NK-92 (cell line): ENCODE data around the gene PTPRN2.

Source experiments
- DNase-seq: peaks from one replicate; lab custom pipeline; 2025; ENCODE audit not compliant: unreplicated experiment; lab: John Stamatoyannopoulos, UW

PTPRN2 gene

DNA sequence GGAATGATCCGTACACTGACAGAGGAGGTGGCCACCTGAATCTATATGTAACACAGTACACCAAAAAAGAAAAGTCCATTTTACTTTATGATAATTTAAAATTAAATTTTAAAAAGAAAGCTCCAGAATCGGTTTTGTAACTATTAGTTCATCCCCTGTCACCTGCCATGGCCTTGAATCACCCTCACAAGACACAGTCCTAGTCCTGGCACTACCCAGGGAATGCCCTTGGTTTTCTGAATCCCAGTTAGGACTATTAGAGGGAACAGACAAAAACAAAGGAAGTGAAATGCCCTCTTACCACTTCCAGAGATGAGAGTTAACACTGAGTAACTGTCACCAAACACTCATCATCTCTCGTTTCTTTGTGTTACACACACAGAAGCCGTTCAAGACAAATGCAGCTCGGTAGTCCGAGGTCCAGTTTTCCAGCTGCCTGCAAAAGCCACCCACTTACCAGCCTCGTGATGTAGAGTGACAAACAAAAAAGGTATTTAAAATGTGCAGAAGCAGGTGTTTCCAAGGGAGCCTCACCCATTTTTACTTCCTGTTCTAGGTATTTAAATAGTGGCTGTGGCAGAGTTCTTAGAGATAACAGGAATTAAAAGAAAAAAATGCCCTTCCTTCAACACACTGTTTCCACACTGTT, 6.1 kb downstream of the PTPRN2 start:
- DNase-seq = no peak

DNA sequence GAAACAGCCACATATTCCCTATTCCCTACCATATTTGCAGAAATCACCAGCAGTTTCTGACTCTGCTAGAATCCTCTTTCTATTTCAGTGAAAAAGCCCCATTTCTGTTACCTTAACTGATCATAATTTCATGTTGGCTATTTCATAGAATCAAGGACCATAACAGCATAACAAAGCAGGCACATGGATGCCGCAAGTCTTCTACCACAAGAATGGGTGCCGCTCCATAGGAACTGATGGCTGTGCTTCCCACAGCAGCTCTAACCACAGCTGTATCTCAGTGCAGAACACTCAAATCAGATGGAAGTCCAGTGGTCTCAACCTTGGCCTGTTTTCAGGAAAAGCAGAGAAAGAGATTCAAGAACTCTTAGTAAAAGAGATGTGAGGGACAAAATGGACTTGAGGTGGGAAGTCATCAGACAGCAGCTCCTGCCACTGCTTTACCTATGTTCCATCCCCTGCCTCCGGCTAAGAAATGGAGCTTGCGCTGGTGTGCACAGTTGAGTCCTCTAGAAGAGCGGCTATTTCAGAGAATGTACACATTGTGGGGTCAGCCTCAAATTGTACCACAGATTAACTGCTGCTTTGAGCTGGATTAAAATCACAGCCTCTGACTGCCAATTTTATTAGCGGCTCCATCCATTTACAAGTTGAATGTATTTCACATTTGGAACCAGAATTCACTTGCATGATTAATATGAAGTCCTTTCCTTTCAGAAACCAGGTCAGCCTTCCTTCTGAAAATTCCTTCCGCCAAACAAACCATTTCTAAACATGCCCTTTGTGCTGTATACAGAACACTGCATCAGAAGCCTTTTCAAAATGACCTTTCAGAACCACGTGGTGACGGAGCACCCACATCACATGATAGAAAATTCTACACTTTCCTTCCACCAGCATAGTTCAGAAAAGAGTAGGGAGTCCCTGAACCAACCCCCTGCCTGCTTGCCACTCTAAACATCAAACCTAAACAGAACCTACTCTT, 7.7 kb downstream of the PTPRN2 start:
- DNase-seq = no peak

DNA sequence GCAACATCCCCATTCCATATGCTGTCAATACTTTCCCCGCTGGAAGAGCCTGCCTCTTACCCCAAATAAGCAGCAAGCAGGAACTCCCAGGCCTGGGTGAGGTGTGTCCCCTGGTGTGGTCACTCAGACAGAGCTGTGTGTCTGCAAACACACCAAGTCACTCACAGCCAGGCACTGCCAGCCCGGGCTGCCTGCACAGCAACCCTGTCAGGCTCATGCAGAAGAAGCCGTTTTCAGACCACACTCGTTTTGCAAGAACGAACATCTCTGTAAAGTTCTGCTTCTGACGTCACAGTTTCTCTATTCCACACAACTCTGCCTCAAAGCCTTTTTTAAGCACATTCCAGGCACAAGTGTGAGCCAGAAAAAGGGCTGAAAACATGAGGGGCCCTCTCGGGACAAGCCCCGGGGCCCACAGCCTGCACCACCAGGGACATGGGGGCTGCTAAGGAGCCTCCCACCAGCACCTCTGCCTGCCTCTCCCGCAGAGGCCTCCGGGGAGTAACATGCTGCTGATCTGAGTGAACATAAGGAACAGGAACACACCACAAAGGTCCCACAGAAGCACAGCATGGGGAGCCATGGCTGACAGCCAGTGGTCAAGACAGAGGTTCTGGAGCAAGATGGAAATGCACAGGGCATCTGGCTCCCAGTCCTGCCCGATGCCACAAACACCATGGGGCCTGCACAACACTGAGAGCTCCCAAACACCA, 11.4 kb downstream of the PTPRN2 start:
- no peak for DNase-seq

DNA sequence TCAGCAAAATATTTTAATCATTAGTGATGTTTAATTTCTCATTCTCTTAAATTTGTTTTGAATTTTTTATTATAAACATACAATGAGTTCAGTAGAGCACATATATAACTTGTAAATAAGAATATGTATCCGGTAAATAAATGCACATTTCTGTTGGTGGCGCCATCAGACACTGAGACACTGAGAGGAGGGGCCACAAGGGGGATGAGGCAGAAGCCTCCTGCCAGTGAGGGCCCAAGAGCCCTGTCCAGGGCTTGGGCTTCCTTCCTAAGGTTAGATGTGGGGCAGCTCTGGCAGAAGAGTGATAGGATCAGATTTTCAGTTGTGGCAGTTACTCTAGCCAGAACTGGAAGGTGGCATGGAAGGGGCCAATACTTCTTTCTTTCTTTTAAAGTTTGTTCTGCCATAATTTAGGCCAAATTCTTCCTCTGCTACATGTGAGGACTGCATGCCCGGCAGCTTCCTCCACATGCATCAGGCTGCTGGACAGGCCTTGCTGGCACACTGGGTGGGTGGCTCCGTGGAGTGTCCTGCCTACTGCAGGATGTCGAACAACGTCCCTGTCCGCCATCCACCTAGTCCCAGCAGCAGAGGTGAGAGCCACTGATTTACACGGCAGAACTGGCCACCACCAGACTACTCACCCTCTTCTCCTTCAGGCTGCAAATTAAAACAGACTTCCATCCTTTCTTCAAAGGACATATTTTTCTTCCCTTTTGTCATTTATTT, 13.2 kb downstream of the PTPRN2 start:
- DNase-seq = no peak

DNA sequence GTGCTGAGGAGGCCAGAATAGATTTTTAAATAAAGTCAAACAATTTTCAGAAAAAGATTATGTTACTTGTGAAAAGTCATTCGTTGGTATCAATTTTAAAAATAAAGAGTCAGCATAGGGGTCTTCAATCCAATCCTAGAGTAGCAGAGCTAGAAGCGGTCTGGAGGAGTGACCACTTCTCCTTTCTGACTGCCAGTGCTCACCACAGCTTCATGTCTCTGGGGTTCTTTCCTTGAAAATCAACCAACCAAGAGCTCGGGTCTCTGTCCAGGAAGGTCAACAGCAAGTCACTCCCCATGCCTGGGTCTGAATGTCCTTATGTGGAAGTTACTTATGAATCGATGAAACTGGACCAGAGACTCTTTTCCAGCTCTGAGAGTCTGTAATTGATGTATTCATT, 14.3 kb downstream of the PTPRN2 start:
- no peak for DNase-seq

DNA sequence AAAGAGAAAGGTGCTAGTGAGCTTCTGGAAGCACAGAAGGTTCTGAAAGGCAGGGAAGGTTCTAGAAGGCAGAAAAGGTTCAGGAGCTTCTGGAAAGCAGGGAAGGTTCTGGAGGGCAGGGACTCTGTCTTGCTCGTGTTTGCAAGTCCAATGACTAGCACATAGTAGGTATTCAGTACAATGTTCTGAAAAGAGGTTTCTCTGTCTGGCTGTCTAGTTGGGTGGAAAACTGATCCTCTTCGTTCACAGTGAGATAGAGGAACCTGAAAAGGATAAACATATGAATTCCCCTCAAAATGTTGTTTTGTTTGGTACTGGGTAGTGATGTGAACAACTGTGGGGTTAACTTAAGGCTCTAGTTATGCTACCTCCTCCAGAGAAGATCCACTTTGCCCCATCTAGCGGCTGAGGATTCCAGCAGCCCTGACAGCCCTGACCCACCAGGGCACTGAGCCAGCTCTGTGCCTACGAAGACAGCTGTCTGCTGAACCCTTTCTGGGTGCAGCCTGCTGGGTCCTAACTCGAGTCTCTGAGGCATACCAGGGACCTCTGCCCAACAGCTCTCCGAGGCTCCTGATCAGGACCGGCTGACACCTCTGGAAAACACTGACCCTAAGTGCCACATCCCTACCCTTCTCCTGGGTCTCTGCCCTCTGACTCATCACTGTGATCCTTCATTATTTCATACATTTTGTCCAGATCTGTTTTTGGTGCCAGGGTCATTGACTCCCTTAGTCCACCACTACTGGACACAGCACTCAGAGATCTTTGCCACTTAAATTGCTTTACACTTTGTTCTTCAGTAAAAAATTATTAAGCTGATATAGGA, 15.4 kb downstream of the PTPRN2 start:
- no peak for DNase-seq

DNA sequence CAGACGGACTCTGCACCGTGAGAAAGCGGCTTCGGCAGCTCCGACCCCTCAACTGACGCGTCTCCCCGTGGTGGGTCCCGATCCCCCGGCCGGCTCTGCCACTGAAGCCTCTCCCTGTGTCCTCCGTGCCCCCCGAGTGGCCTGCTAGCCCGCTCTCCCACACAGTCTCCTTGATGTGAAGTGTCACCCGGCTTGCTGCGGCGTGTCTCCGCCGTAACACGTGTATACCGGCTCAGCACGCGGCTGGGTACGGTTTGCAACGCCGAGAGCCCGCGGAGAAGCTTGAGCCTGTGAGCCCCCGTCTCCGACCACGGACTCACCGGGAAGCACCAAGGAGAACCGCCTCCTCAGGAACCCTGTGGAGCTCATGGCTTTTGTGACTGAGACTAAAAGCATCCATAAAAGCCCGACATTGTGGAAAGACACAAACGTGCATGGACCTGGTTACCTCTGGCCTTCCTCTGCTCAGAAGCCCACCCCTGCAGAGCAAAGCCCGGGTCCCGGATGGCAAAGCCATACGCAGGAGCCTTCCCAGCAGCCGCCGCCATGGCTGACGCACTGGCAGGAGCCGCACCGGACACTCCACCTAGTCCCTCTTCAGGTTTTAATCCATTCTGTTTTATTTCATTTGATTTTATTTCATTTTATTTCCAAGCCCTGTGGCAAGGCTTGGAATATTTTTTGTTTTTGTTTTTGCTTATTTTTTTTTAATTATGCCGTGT, 17.0 kb downstream of the PTPRN2 start:
- DNase-seq = no peak

DNA sequence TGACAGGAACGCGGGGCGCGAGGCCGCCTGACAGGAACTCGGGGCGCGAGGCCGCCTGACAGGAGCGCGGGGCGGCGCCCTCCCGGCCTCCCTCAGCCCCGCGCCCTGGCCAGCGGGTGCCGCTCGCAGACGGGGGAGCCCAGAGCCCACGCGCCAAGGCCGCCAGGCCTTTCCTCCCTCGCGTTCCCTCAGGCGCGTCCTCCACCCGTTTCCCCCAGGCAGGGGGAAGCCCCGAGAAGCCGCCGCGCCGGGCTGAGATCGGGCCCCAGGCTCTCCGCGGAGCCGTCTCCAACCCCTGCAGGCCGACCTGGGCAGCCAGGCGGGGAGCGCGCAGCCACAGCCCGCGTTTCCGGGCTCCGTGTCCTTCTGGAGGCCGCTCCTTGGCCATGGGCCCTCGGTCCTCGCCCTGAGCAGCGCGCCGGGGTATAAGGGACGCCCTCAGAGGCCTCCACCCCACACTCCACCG, 17.7 kb downstream of the PTPRN2 start:
- no peak for DNase-seq

DNA sequence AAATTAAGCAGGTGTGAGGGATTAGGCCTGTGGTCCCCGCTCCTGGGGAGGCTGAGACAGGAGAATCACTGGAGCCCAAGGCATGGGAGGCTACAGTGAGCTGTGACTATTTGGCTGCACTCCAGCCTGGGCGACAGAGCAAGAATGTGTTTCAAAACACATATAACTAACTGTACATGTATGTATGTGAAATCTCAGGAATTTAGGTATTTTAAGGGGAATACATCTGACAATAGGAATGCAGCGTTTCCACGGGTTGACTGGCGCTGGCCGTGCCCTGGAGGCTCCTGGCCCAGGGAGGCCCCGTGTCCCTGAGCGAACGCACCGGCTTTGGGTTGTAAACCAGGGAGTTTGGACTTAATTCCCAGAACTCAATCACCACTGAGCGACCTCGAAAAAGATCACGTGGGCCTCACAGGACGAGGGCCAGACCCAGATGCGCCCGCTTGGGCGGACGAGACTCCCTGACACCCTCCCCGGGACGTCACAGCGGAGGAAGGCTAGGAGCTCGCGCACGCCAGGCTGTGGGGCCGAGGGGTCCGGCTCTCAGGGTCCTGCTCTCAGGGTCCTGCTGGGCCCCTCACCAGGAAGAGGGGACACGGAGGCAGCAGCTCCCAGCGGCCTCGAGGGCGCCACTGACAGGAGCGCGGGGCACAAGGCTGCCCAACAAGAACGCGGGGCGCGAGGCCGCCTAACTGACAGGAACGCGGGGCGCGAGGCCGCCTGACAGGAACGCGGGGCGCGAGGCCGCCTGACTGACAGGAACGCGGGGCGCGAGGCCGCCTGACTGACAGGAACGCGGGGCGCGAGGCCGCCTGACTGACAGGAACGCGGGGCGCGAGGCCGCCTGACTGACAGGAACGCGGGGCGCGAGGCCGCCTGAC, 18.4 kb downstream of the PTPRN2 start:
- no peak for DNase-seq

DNA sequence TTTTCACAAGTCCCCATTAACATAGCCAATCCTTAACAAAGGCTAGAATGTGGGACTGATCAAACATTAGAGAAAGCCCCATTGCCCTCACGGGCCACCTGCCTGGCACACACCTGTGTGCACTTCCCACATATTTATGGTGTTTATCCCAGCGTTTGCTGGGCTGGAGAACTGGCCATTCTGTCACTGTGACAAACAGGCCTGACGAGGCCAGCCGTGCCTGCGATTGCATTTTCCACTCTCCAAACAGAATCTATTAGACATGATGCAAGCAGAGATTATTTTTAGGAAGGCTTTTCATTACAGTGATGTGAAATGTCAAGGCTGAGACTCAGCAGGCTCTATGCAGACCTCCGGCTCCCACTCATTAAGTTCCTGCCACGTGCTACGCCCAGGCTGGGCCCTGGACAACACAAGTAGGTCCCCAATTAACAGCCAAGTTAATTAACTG, 20.4 kb downstream of the PTPRN2 start:
- no peak for DNase-seq

DNA sequence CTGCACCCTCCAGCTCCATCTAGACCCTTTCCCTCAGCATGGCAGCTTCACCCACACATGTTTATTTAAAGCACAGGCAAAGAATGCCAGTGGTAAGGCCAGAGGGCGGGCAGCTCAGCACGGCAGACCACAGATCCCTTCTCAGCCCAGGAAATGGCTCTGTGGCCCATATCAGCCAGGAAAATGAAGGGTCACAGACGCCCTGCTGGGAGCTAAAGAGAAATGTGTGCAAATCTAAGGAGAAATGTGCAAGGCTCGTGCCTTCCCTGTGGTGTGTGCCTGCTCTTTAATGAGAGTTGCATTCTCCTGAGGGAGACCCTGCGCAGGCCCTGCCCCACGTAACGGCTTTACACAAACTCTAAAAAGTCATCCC, 23.0 kb downstream of the PTPRN2 start:
- DNase-seq = no peak

DNA sequence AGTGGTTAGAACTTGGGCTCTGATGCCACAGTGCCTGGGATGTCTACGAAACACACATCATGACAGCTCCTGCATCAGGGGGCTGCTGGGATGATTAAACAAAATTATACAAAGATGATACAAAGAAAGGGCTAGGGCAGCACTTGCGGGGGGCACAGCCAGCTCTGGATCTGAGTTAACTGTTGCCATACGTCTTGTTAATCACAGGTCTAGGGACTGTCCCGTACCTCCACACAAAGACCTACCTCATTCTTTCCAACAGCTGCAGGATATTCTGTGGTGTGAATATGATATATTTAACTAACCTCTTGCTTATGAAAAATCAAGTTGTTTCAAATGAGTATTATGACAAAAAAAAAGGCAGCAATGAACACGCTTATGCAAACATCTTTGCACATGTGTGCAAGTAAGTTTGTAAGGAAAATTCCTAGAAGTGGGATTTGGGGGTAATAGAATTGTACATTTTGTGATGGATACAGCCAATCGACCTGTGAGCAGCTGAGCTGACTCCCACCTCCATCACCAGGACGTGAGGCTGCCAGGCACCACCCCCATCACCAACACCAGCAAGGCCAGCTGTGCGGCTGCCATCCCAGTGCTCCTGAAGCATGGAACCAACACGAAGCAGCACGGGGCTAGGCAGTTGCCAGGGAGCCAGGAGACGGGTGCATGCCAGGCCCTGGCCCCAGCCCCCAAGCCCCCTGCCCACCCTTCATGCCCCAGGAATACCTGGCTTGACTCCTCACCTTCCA, 23.5 kb downstream of the PTPRN2 start:
- DNase-seq = no peak

DNA sequence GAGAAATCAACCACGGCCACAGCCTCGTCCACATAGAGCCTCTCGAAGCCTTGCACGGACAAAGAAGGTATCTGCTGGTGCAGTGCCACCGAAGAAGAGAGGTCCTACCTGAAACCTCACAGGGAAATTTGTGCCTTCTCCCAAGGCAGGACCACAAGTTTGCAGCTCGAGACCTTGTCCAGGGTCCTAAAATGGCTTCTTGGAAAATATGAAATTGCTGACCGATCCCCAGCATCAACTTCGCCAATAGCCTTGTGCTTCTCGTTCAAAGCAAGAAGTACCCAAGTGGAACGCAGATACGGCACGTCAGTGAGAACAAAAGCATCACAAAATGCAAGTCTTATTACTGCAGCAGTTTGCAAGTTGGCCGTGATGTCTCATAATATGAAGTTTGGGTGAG, 24.6 kb downstream of the PTPRN2 start:
- DNase-seq = no peak

DNA sequence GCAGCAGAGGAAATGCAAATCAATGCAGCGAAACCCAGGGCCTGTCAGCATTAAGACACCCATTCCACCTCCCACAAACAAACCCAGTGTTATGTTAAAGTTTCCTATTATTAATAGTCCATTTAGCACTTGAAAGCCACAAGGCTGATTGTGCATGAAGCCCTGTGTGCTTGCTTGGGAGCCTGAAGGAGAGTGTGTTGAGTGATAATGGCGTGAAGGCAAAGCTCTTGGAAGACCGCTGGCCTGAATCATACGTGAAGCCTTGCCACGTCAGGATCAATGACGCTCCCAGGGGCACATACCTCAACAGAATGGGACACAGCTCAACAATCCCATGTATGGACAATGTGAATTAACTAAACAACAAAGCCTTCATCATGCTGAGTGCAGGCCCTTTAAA, 25.1 kb downstream of the PTPRN2 start:
- DNase-seq = no peak

DNA sequence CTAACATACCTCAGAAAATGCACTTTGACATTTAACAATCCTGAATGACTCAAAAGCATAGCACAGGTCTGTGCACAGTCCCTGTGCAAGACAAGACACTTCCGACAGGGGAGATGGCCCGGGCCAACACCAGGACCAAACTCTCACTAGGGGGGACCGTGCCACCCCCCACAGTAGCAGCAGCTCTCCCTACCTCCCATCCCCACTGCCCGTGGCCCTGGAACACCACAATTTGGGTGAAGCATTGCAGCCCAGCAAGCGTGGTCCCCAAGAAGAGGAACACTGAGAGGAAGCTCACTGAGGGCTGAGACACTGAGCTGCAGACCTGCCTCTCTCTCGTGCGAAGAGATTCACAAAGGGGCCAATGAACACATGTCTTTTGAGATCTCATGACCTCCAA, 26.0 kb downstream of the PTPRN2 start:
- no peak for DNase-seq

DNA sequence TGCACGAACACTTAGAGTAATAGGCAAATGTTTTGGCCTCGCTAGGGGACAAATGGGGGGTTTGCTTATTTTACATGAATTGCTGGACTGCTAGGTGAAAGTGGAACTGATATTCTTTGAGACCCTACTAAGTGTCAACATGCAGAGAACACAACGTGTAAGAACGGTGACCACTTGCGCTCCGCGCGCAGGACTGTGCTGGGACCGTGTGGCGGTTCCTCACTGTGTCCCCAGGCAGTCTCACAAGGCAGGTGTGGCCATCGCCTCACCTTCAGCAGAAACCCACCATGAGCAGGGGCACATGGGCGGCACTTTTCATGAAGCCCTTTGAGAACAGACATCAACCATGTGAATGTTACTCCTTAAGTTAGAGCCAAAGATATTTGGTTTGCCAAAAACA, 27.2 kb downstream of the PTPRN2 start:
- DNase-seq = no peak

DNA sequence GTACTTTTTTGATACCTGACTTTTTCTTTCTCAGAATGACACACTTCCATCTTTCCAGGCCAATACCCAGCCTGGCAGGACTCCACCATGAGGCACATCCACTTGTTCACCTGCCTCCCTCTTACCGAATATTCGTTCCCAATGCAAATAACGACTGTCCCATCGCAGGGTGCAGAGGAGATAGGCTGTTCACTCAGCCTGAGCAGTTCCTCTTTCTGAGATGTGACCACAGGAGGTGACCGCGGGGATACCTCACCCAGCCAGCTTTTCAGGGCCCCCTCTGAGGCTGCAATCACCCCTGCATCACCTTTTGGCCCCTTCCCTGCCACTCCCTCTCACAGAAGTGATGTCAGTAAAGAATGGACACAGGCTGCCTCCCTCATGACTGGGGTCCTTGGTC, 28.3 kb downstream of the PTPRN2 start:
- no peak for DNase-seq

DNA sequence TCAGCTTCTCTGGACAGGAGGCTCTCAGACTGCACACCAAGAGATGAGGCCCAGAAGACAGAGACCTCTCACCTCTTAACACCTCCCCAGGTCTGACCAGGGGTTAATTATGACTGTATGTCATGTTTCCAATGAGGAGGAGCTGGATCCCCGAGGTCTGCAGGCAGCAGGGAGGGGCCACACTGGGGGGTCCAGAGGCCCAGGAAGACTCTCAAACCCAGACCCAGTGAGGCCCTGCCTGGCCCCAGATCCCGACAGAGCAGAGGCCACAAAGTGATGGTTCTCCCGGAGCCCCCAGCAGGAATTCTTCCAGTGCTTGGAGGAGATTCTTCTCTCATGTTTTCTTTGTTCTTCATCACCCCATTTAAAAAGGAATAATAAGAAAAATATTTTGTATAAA, 28.8 kb downstream of the PTPRN2 start:
- no peak for DNase-seq
